ENCODE results near the gene MYOG. TPM values are rescaled to one million over a fixed set of nuclear protein-coding genes. Genes with fewer than 3 reads are reported as not detected.

Gene MYOG
- total and polyA plus RNA-seq, 2 donors: 12.7 TPM; not detected in 1

GRCh38 chr1:203048086-203048485, 37.7 kb downstream of the MYOG start:
- Histone ChIP-seq H3K4me1 (ENCODE audit: insufficient read depth) (no peaks in the 10 kb centered on the region), H3K4me3 (ENCODE audit: low read depth, low read length) (no peak overlapping the region), H3K36me3 (ENCODE audit: insufficient read depth) (no peaks in the 10 kb centered on the region), H3K27ac (ENCODE audit: low read depth) (no peak overlapping the region)
- no peak for DNase-seq (ENCODE audit: extremely low spot score)
- 95% methylated on average over 11 of the region's 11 CpGs for WGBS

GRCh38 chr1:203046984-203047630, 38.7 kb downstream of the MYOG start:
- no peak overlapping the region for H3K27ac ChIP-seq (ENCODE audit: low read depth)
- WGBS: 39% methylated on average over 15 of the region's 15 CpGs
- no peaks in the 10 kb centered on the region for H3K36me3 ChIP-seq (ENCODE audit: insufficient read depth)
- DNase-seq (ENCODE audit: extremely low spot score): no peak
- no peak overlapping the region for H3K4me3 ChIP-seq (ENCODE audit: low read depth, low read length)
- H3K4me1 ChIP-seq (ENCODE audit: insufficient read depth): no peaks in the 10 kb centered on the region

- Histone ChIP-seq H3K4me1 (ENCODE audit: insufficient read depth) (no peaks in the 10 kb centered on the region), H3K4me3 (ENCODE audit: low read depth, low read length) (no peak overlapping the region), H3K36me3 (ENCODE audit: insufficient read depth) (no peaks in the 10 kb centered on the region), H3K27ac (ENCODE audit: low read depth) (no peak overlapping the region)
- WGBS: 89% methylated on average over 16 of the region's 16 CpGs
- DNase-seq (ENCODE audit: extremely low spot score): no peak
Observed at GRCh38 chr1:203045821-203046594, 39.8 kb downstream of the MYOG start.

- Histone ChIP-seq H3K4me3 (ENCODE audit: low read depth, low read length) (no peak overlapping the region), H3K36me3 (ENCODE audit: insufficient read depth) (no peaks in the 10 kb centered on the region), H3K27ac (ENCODE audit: low read depth) (no peak overlapping the region), H3K4me1 (ENCODE audit: insufficient read depth) (no peaks in the 10 kb centered on the region)
- 97% methylated on average over 17 of the region's 17 CpGs for WGBS
- DNase-seq (ENCODE audit: extremely low spot score): no peak
Observed at GRCh38 chr1:203045336-203045735, 40.5 kb downstream of the MYOG start.

- no peak overlapping the region for H3K4me3 ChIP-seq (ENCODE audit: low read depth, low read length)
- WGBS: 96% methylated on average over 7 of the region's 7 CpGs
- H3K36me3 ChIP-seq (ENCODE audit: insufficient read depth): no peaks in the 10 kb centered on the region
- no peak overlapping the region for H3K27ac ChIP-seq (ENCODE audit: low read depth)
- H3K4me1 ChIP-seq (ENCODE audit: insufficient read depth): no peaks in the 10 kb centered on the region
- DNase-seq (ENCODE audit: extremely low spot score): no peak
Observed at GRCh38 chr1:203044546-203045250, 41.1 kb downstream of the MYOG start.

GRCh38 chr1:203043830-203044545, 41.8 kb downstream of the MYOG start:
- H3K36me3 ChIP-seq (ENCODE audit: insufficient read depth): no peaks in the 10 kb centered on the region
- H3K27ac ChIP-seq (ENCODE audit: low read depth): no peak overlapping the region
- no peaks in the 10 kb centered on the region for H3K4me1 ChIP-seq (ENCODE audit: insufficient read depth)
- DNase-seq (ENCODE audit: extremely low spot score): no peak
- 96% methylated on average over 14 of the region's 14 CpGs for WGBS
- H3K4me3 ChIP-seq (ENCODE audit: low read depth, low read length): no peak overlapping the region

GRCh38 chr1:203041351-203041932, 44.4 kb downstream of the MYOG start:
- no peak overlapping the region for H3K27ac ChIP-seq (ENCODE audit: low read depth)
- no peaks in the 10 kb centered on the region for H3K4me1 ChIP-seq (ENCODE audit: insufficient read depth)
- H3K36me3 ChIP-seq (ENCODE audit: insufficient read depth): no peaks in the 10 kb centered on the region
- H3K4me3 ChIP-seq (ENCODE audit: low read depth, low read length): no peak overlapping the region
- 87% methylated on average over 3 of the region's 3 CpGs for WGBS
- no peak for DNase-seq (ENCODE audit: extremely low spot score)

GRCh38 chr1:203040513-203041275, 45.1 kb downstream of the MYOG start:
- WGBS: 61% methylated on average over 5 of the region's 5 CpGs
- no peaks in the 10 kb centered on the region for H3K4me1 ChIP-seq (ENCODE audit: insufficient read depth)

GRCh38 chr1:203039609-203040512, 46.0 kb downstream of the MYOG start:
- Histone ChIP-seq H3K4me1 (ENCODE audit: insufficient read depth) (no peaks in the 10 kb centered on the region), H3K4me3 (ENCODE audit: low read depth, low read length) (no peak overlapping the region), H3K36me3 (ENCODE audit: insufficient read depth) (no peaks in the 10 kb centered on the region), H3K27ac (ENCODE audit: low read depth) (no peak overlapping the region)
- no peak for DNase-seq (ENCODE audit: extremely low spot score)
- 63% methylated on average over 11 of the region's 11 CpGs for WGBS

More at GRCh38 chr1:203040513-203041275, 45.1 kb downstream of the MYOG start:
- H3K27ac ChIP-seq (ENCODE audit: low read depth): no peak overlapping the region
- DNase-seq (ENCODE audit: extremely low spot score): no peak
- H3K36me3 ChIP-seq (ENCODE audit: insufficient read depth): no peaks in the 10 kb centered on the region
- no peak overlapping the region for H3K4me3 ChIP-seq (ENCODE audit: low read depth, low read length)

DNA sequence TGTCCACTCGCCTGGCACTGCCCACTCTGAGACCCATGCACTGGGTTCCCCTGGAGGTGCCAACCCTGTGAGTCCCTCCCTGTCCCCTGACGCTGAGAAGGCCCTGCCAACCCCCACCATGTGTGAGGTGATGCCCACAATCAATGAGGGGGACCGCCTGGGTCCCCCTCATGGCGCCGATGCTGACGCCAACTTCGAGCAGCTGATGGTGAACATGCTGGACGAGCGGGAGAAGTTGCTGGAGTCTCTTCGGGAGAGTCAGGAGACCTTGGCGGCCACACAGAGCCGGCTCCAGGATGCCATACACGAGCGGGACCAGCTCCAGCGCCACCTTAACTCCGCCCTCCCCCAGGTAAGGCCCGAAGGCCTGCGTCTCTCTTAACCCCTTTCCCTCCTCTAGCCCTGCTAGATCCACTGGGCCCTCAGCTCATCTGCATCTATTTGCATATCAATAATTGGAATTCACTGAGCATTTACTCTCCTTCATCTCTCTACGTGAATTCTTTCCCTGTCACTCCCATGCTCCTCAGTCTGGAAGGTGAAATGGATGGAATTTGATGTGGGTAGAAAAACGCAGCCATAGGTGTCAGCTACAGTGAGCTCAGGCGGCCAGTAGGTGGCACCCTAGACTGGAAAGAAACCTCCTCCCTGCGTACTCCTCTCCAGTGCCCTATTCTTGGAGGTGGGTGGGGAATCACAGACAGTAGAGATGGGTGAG, 46.8 kb downstream of the MYOG start:
- Histone ChIP-seq H3K4me3 (ENCODE audit: low read depth, low read length) (no peak overlapping the region), H3K4me1 (ENCODE audit: insufficient read depth) (no peaks in the 10 kb centered on the region), H3K27ac (ENCODE audit: low read depth) (no peak overlapping the region), H3K36me3 (ENCODE audit: insufficient read depth) (no peaks in the 10 kb centered on the region)
- 58% methylated on average over 22 of the region's 22 CpGs for WGBS
- DNase-seq (ENCODE audit: extremely low spot score): peak; percentile 56

GRCh38 chr1:203038217-203038741, 47.5 kb downstream of the MYOG start:
- 39% methylated on average over 9 of the region's 9 CpGs for WGBS
- H3K4me1 ChIP-seq (ENCODE audit: insufficient read depth): no peaks in the 10 kb centered on the region
- no peak for DNase-seq (ENCODE audit: extremely low spot score)

More at GRCh38 chr1:203038217-203038741, 47.5 kb downstream of the MYOG start:
- Histone ChIP-seq H3K4me3 (ENCODE audit: low read depth, low read length) (no peak overlapping the region), H3K27ac (ENCODE audit: low read depth) (no peak overlapping the region), H3K36me3 (ENCODE audit: insufficient read depth) (no peaks in the 10 kb centered on the region)
